Measurements from ENCODE around the gene TMEM91. TPM values are rescaled to one million over a fixed set of nuclear protein-coding genes. Genes with fewer than 3 reads are reported as not detected.

TMEM91 gene
- total and polyA plus RNA-seq, 9 of the 15 experiments (the other 6 are each of a cell fraction or from before 2014, with no cell fraction given) = 1.2 to 5.2 (median 2.7) TPM

DNA sequence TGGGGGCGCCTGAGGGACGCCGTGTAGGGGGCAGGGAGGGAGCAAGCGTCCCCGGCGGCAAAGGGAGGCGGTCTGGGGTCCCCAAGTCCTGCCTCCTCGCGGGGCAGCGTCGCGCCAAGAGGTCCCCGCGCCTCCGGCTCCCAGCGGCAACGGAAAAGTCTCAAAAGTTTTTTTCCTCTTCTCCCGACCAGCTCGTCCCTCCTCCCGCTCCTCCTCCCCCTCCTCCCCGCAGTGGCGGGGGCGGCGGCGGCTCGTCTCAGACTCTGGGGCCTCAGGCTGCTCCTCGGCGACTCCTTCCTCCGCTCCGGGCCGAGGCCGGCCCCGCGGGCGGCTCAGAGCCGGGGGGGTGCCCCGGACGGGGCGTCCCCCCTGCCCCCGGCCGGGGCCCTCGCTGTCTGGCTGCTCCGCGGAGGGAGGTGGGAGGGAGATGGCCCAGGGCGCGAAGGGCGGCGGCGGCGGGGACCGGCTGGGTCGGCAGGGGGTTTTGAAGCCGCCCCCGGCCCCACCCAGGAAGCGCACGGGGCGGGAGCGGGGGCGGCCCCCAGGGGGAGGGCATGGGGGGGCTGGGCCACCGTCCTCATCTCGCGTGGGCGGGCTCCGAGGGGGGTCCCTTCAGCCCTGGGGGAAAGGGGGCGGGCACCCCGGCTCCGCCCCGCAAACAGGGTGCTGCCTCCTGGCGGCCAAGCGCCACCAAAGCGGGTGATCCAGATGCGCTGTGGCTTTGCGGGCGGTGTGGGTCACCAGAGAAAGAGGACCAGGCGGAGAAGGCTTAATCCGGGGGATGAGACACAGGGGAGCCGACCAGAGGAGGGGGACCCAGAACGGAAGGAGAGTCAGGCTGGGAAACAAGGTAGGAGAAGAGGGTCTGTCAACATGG, 22.6 kb upstream of the TMEM91 start, which contains the start of gene TGFB1 (continued):
- TF ChIP-seq, protein P1, sequence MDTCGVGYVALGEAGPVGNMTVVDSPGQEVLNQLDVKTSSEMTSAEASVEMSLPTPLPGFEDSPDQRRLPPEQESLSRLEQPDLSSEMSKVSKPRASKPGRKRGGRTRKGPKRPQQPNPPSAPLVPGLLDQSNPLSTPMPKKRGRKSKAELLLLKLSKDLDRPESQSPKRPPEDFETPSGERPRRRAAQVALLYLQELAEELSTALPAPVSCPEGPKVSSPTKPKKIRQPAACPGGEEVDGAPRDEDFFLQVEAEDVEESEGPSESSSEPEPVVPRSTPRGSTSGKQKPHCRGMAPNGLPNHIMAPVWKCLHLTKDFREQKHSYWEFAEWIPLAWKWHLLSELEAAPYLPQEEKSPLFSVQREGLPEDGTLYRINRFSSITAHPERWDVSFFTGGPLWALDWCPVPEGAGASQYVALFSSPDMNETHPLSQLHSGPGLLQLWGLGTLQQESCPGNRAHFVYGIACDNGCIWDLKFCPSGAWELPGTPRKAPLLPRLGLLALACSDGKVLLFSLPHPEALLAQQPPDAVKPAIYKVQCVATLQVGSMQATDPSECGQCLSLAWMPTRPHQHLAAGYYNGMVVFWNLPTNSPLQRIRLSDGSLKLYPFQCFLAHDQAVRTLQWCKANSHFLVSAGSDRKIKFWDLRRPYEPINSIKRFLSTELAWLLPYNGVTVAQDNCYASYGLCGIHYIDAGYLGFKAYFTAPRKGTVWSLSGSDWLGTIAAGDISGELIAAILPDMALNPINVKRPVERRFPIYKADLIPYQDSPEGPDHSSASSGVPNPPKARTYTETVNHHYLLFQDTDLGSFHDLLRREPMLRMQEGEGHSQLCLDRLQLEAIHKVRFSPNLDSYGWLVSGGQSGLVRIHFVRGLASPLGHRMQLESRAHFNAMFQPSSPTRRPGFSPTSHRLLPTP (IDR thresholded peaks at IDR 0.05; ENCODE audit: borderline replicate concordance, extremely low read depth, insufficient read length) = no peak
- TF ChIP-seq SFPQ (IDR thresholded peaks at IDR 0.05; ENCODE audit: low read depth, low read length) (no peak), NELFE (IDR thresholded peaks at IDR 0.05; ENCODE audit: insufficient read depth, insufficient read length) (no peak), E2F3 (CRISPR knock-in tag; IDR thresholded peaks at IDR 0.05) (no peak), SMAD2 (IDR thresholded peaks at IDR 0.05; ENCODE audit: low read depth, low read length) (no peak), JUNB (CRISPR knock-in tag; conservative IDR thresholded peaks at IDR 0.05) (no peak), ZNF830 (CRISPR knock-in tag; IDR thresholded peaks at IDR 0.05) (no peak), CBX5 (IDR thresholded peaks at IDR 0.05; ENCODE audit: borderline replicate concordance, low read depth) (no peak), ZNF175 (CRISPR knock-in tag; IDR thresholded peaks at IDR 0.05; ENCODE audit: low read depth) (no peak), SOX6 (IDR thresholded peaks at IDR 0.05) (peak; percentile 26; the same call in 1 of the 2 replicates), CC2D1A (IDR thresholded peaks at IDR 0.05) (no peak), HDAC2 (IDR thresholded peaks at IDR 0.05) (no peak), NBN (IDR thresholded peaks at IDR 0.05; ENCODE audit: low read depth) (0 out of 2 replicates have a peak, but pooled peaks have one; percentile 38)
- TF ChIP-seq, protein P2, sequence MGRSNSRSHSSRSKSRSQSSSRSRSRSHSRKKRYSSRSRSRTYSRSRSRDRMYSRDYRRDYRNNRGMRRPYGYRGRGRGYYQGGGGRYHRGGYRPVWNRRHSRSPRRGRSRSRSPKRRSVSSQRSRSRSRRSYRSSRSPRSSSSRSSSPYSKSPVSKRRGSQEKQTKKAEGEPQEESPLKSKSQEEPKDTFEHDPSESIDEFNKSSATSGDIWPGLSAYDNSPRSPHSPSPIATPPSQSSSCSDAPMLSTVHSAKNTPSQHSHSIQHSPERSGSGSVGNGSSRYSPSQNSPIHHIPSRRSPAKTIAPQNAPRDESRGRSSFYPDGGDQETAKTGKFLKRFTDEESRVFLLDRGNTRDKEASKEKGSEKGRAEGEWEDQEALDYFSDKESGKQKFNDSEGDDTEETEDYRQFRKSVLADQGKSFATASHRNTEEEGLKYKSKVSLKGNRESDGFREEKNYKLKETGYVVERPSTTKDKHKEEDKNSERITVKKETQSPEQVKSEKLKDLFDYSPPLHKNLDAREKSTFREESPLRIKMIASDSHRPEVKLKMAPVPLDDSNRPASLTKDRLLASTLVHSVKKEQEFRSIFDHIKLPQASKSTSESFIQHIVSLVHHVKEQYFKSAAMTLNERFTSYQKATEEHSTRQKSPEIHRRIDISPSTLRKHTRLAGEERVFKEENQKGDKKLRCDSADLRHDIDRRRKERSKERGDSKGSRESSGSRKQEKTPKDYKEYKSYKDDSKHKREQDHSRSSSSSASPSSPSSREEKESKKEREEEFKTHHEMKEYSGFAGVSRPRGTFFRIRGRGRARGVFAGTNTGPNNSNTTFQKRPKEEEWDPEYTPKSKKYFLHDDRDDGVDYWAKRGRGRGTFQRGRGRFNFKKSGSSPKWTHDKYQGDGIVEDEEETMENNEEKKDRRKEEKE (IDR thresholded peaks at IDR 0.05; ENCODE audit: borderline replicate concordance in 1 of 2, control insufficient read depth in 1 of 2, low read depth in 2 of 2, low read length in 1 of 2) = no peak
- TF ChIP-seq, protein P3, sequence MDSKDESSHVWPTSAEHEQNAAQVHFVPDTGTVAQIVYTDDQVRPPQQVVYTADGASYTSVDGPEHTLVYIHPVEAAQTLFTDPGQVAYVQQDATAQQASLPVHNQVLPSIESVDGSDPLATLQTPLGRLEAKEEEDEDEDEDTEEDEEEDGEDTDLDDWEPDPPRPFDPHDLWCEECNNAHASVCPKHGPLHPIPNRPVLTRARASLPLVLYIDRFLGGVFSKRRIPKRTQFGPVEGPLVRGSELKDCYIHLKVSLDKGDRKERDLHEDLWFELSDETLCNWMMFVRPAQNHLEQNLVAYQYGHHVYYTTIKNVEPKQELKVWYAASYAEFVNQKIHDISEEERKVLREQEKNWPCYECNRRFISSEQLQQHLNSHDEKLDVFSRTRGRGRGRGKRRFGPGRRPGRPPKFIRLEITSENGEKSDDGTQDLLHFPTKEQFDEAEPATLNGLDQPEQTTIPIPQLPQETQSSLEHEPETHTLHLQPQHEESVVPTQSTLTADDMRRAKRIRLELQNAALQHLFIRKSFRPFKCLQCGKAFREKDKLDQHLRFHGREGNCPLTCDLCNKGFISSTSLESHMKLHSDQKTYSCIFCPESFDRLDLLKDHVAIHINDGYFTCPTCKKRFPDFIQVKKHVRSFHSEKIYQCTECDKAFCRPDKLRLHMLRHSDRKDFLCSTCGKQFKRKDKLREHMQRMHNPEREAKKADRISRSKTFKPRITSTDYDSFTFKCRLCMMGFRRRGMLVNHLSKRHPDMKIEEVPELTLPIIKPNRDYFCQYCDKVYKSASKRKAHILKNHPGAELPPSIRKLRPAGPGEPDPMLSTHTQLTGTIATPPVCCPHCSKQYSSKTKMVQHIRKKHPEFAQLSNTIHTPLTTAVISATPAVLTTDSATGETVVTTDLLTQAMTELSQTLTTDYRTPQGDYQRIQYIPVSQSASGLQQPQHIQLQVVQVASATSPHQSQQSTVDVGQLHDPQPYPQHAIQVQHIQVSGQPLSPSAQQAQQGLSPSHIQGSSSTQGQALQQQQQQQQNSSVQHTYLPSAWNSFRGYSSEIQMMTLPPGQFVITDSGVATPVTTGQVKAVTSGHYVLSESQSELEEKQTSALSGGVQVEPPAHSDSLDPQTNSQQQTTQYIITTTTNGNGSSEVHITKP (IDR thresholded peaks at IDR 0.05; ENCODE audit: partially characterized antibody) = no peak

All from K562 (cell line).